Spleen (tissue), 11 donors: Measurements from ENCODE around the gene UQCR11. TPM values are rescaled to one million over a fixed set of nuclear protein-coding genes. Genes with fewer than 3 reads are reported as not detected.
A peak's percentile ranks its signal among the peaks of the same experiment; 100 is the strongest.

Experiments
- DNase-seq: peaks from one replicate; pipeline ENCODE4 v3.0.0-alpha.2; 2020
- H3K27ac ChIP-seq, 8 donors: fragments of 200-600 bp; sonication (generic) in 7 of 8; 1 replicate in 4 of 8; 2 replicates in 4 of 8; pipeline versions ENCODE4 v1.5.0 to v1.8.0; 2016 to 2021; ENCODE audit warnings: inconsistent platforms in 4 of 8, mild to moderate bottlenecking in 4 of 8, moderate library complexity in 1 of 8
- H3K27me3 ChIP-seq, 7 donors: fragments of 200-600 bp; sonication (generic) in 6 of 7; replicated peaks in 1 of 7; 1 replicate in 4 of 7; 2 replicates in 3 of 7; pipeline versions ENCODE4 v1.5.0 to v1.8.0; 2016 to 2021; ENCODE audit warnings: inconsistent platforms in 3 of 7, mild to moderate bottlenecking in 1 of 7
- H3K36me3 ChIP-seq, 6 donors: fragments of 200-600 bp; sonication (generic) in 5 of 6; 1 replicate in 4 of 6; 2 replicates in 2 of 6; pipeline versions ENCODE4 v1.5.0 to v1.8.0; 2016 to 2021; ENCODE audit warnings: inconsistent platforms in 2 of 6
- H3K4me1 ChIP-seq, 6 donors: fragments of 200-600 bp; sonication (generic) in 5 of 6; 1 replicate in 3 of 6; 2 replicates in 3 of 6; pipeline versions ENCODE4 v1.5.0 to v1.8.0; 2016 to 2021; ENCODE audit warnings: inconsistent platforms in 3 of 6
- H3K4me3 ChIP-seq, 8 donors: fragments of 200-600 bp; sonication (generic) in 7 of 8; 1 replicate in 4 of 8; 2 replicates in 4 of 8; pipeline versions ENCODE4 v1.5.0 to v1.8.0; 2016 to 2021; ENCODE audit warnings: inconsistent platforms in 4 of 8, mild to moderate bottlenecking in 4 of 8, moderate library complexity in 2 of 8
- H3K9me3 ChIP-seq, 8 donors: fragments of 200-600 bp; sonication (generic) in 7 of 8; 1 replicate in 4 of 8; 2 replicates in 4 of 8; pipeline versions ENCODE4 v1.5.0 to v1.8.0; 2016 to 2021; ENCODE audit warnings: inconsistent platforms in 4 of 8
- POLR2A ChIP-seq, 3 donors: fragments of 450-650 bp; IDR thresholded peaks; one replicate each; pipeline ENCODE4 v1.5.1; 2017; ENCODE audit warnings: antibody characterized with exemption in 3 of 3, mild to moderate bottlenecking in 1 of 3
- POLR2AphosphoS5 ChIP-seq, 3 donors: sonication (generic); formaldehyde crosslinking; IDR thresholded peaks; one replicate each; pipeline ENCODE4 v1.5.1; 2017; ENCODE audit warnings: antibody characterized with exemption in 3 of 3
- WGBS, 5 donors: extraction: QIAGEN DNeasy Blood & Tissue Kit in 3 of 5; methylation state at CpG; one replicate each; pipeline versions ENCODE4 v1.1.5 to v1.1.7; 2013 to 2018; 5-methylcytosine and 5-hydroxymethylcytosine counted together
- intact Hi-C: fragments of 100-400 bp; cut with DNase I; formaldehyde crosslinking; loops from one replicate; pipeline ENCODE4 v1.15.0; 2023; ENCODE audit warnings: low total_unique reads
- polyA plus RNA-seq, 3 donors: library from polyadenylated mRNA; stranded (reverse); fragments of 200-250 nt; gene quantifications; one replicate each; pipeline ENCODE4 v1.2.1, GENCODE V29; 2013
- total RNA-seq, 7 donors: library from RNA; depleted of rRNA in 3 of 7; stranded (reverse); fragments of >200 nt in 3 of 7; fragmentation: NEBNext Ultra II Directional in 4 of 7; extraction: Animal tissue kit (Norgen Biotek cat#: 25700) in 4 of 7; gene quantifications; one replicate each; pipeline versions ENCODE4 v1.1.0 to v1.2.1, GENCODE V29; 2016 to 2021
- TF ChIP-seq, protein P1 (sequence below), 11 experiments: fragments of 200-600 bp in 7 of 11; fragments of 450-650 bp in 4 of 11; sonication (generic) in 4 of 11; IDR thresholded peaks in 8 of 11; conservative IDR thresholded peaks in 3 of 11; 1 replicate in 7 of 11; 2 replicates in 4 of 11; pipeline versions ENCODE4 v1.4.0 to v1.8.0; 2016 to 2021; ENCODE audit warnings: antibody characterized with exemption in 11 of 11, inconsistent platforms in 4 of 11, mild to moderate bottlenecking in 1 of 11
- donor health status: healthy with polysubstance abuse.
- donor health status: DM: no; HTN: no; CAD: no; lungs with moderate emphysema.
- donor health status: DM: no; HTN: no; CAD: no.
- donor health status: Bipolar disorder and iron deficiency.
- donor health status: healthy.
- donor health status: DM: no; HTN: no; CAD: no.
- donor health status: DM: yes; HTN: yes; CAD: no.

The UQCR11 gene
- total and polyA plus RNA-seq, 10 donors = 40.9 to 165 (median 137) TPM

- H3K36me3 ChIP-seq = peaks cover 0 to 74% (median 37%) of the 10 kb centered on the region in 6 donors
- intact Hi-C loops = no loop called here
- H3K27me3 ChIP-seq = peaks cover 0 to 10% (median 0%) of the 10 kb centered on the region in 7 donors
- H3K4me1 ChIP-seq = peaks cover 18 to 87% (median 55%) of the 10 kb centered on the region in 6 donors
- no peak for DNase-seq
- H3K27ac ChIP-seq = peak overlapping the region in 7 of 8 donors; percentile 17 to 100 (median 87)
- peak overlapping the region in 3 of 8 donors; percentile 6 to 98 (median 18) for H3K4me3 ChIP-seq
- TF ChIP-seq, protein P1, sequence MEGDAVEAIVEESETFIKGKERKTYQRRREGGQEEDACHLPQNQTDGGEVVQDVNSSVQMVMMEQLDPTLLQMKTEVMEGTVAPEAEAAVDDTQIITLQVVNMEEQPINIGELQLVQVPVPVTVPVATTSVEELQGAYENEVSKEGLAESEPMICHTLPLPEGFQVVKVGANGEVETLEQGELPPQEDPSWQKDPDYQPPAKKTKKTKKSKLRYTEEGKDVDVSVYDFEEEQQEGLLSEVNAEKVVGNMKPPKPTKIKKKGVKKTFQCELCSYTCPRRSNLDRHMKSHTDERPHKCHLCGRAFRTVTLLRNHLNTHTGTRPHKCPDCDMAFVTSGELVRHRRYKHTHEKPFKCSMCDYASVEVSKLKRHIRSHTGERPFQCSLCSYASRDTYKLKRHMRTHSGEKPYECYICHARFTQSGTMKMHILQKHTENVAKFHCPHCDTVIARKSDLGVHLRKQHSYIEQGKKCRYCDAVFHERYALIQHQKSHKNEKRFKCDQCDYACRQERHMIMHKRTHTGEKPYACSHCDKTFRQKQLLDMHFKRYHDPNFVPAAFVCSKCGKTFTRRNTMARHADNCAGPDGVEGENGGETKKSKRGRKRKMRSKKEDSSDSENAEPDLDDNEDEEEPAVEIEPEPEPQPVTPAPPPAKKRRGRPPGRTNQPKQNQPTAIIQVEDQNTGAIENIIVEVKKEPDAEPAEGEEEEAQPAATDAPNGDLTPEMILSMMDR (IDR thresholded peaks at IDR 0.05 in 8 of 11, conservative IDR thresholded peaks at IDR 0.05 in 3 of 11) = no peak
- TF ChIP-seq POLR2A (IDR thresholded peaks at IDR 0.05) (no peak), POLR2AphosphoS5 (IDR thresholded peaks at IDR 0.05) (peak in 1 of 3 donors; percentile 46)
- 63 to 81% (median 75%) methylated on average over 27 to 41 of the region's 41 CpGs for WGBS, 5 donors
- no peaks in the 10 kb centered on the region for H3K9me3 ChIP-seq
Observed at GRCh38 chr19:1647501-1648458, 42.5 kb upstream of the UQCR11 start.

DNA sequence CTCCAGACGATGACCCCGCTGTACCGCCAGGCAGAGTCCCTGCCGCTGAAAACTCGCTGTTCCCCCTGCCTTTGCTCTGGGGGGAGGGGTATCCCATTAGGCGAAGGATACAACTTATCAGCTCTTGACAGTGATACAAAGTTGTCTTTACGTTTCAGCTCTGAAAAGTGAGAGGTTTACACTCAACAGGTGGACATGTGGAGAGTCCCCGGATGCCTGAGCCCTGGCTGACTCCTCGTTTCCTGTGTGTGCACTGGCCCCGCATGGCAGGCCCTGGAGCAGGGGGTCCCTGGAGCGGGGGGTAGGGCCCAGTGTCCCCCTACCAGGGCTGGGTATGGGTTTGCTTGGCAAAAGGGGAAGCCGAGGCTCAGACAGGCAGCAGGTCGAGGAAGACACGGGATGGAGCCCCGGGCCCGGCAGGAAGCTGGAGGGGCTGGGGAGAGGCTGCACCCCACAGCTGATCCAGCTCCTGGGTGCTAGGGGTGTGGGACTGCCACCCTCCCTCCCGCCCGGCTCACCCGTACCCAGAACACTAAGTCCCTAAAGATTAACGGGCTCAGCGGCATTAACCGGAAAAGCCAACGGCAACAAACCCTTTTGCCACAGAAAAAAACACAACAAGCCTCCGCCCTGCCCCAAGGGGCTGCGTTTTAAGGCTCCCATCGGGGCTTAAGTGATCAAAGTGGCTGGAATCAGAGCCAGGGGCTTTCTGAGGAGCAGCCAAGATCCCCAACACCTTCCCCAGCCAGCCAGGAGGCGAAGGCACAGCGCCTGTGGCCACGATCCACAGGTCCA is 41.6 kb upstream of the UQCR11 start:
- H3K27me3 ChIP-seq = peaks cover 0 to 9% (median 0%) of the 10 kb centered on the region in 7 donors
- peaks cover 0 to 83% (median 41%) of the 10 kb centered on the region in 6 donors for H3K36me3 ChIP-seq
- DNase-seq = no peak
- WGBS, 5 donors = 77 to 88% (median 79%) methylated on average over 27 to 29 of the region's 29 CpGs
- TF ChIP-seq POLR2A (IDR thresholded peaks at IDR 0.05) (no peak), POLR2AphosphoS5 (IDR thresholded peaks at IDR 0.05) (no peak)
- TF ChIP-seq, protein P1 (IDR thresholded peaks at IDR 0.05 in 8 of 11, conservative IDR thresholded peaks at IDR 0.05 in 3 of 11) = no peak
- H3K9me3 ChIP-seq = no peaks in the 10 kb centered on the region
- peak overlapping the region in 4 of 8 donors; percentile 87 to 100 (median 94) for H3K27ac ChIP-seq
- intact Hi-C loops = no loop called here
- peak overlapping the region in 1 of 8 donors; percentile 98 for H3K4me3 ChIP-seq
- peaks cover 18 to 90% (median 55%) of the 10 kb centered on the region in 6 donors for H3K4me1 ChIP-seq

GRCh38 chr19:1646149-1646548 is 40.9 kb upstream of the UQCR11 start:
- H3K36me3 ChIP-seq = peaks cover 0 to 90% (median 42%) of the 10 kb centered on the region in 6 donors
- H3K9me3 ChIP-seq = no peaks in the 10 kb centered on the region
- intact Hi-C loops = no loop called here
- no peak for DNase-seq
- no peak overlapping the region for H3K4me3 ChIP-seq
- peaks cover 0 to 3% (median 0%) of the 10 kb centered on the region in 7 donors for H3K27me3 ChIP-seq
- H3K27ac ChIP-seq = peak overlapping the region in 1 of 8 donors; percentile 98
- TF ChIP-seq POLR2A (IDR thresholded peaks at IDR 0.05) = no peak
- TF ChIP-seq POLR2AphosphoS5 (IDR thresholded peaks at IDR 0.05) = peak in 1 of 3 donors; percentile 2
- TF ChIP-seq, protein P1 (IDR thresholded peaks at IDR 0.05 in 8 of 11, conservative IDR thresholded peaks at IDR 0.05 in 3 of 11) = no peak
- H3K4me1 ChIP-seq = peaks cover 18 to 86% (median 51%) of the 10 kb centered on the region in 6 donors
- 92 to 95% (median 93%) methylated on average over 19 to 24 of the region's 24 CpGs for WGBS, 5 donors
